PC-9 (cell line): ENCODE results near the gene ITSN2.

Experiments
- CTCF ChIP-seq: fragments of 200-600 bp; sonication (generic); conservative IDR thresholded peaks from 2 replicates; pipeline ENCODE4 v1.6.1; 2017; ENCODE audit warnings: mixed run types, antibody characterized with exemption, mild to moderate bottlenecking, moderate library complexity
- EZH2 ChIP-seq: fragments of 200-600 bp; sonication (generic); IDR thresholded peaks from 2 replicates; pipeline ENCODE4 v1.8.0; 2017; ENCODE audit warnings: antibody characterized with exemption, low read depth

GRCh38 chr2:24402242-24403097 is 42.1 kb upstream of the ITSN2 start:
- TF ChIP-seq CTCF (no peak), EZH2 (no peak)
